Activated CD4-positive, CD25-positive, alpha-beta regulatory T cell (primary cell): ENCODE results near the gene CCDC7.
"Not testable (repeated sequence)": the region's sequence is repeated elsewhere in the genome, so short reads cannot be mapped to it uniquely, and the experiment has no call there.

Experiments
- DNase-seq, 4 experiments: peaks; one replicate each; lab custom pipeline; 2025; lab: John Stamatoyannopoulos, UW

CCDC7 gene

GRCh38 chr10:32445740-32446535, at the start of gene CCDC7:
TSS of gene CCDC7 (plus strand) at chr10:32446140. CDS start at chr10:32451643, 5,503 bp downstream.
- peak; percentile 60 to 86 (median 72) for DNase-seq

GRCh38 chr10:32397163-32397562, 48.8 kb upstream of the CCDC7 start:
- not testable (repeated sequence) for DNase-seq

GRCh38 chr10:32399720-32400119, 46.2 kb upstream of the CCDC7 start:
- DNase-seq: not testable (repeated sequence)

GRCh38 chr10:32400961-32401360, 45.0 kb upstream of the CCDC7 start:
- no peak for DNase-seq

- no peak for DNase-seq
Observed at GRCh38 chr10:32402499-32402898, 43.4 kb upstream of the CCDC7 start.

GRCh38 chr10:32403091-32403490, 42.8 kb upstream of the CCDC7 start:
- no peak for DNase-seq

GRCh38 chr10:32408690-32409089, 37.2 kb upstream of the CCDC7 start:
- no peak for DNase-seq

GRCh38 chr10:32409741-32410140, 36.2 kb upstream of the CCDC7 start:
- DNase-seq: no peak

- no peak for DNase-seq
Observed at GRCh38 chr10:32410569-32410968, 35.4 kb upstream of the CCDC7 start.

- no peak for DNase-seq
Observed at GRCh38 chr10:32411797-32412498, 34.0 kb upstream of the CCDC7 start.

GRCh38 chr10:32412499-32412853, 33.5 kb upstream of the CCDC7 start:
- no peak for DNase-seq

- DNase-seq: no peak
Observed at GRCh38 chr10:32413513-32413912, 32.4 kb upstream of the CCDC7 start.

GRCh38 chr10:32415361-32415760, 30.6 kb upstream of the CCDC7 start:
- DNase-seq: no peak

GRCh38 chr10:32417911-32418547, 27.9 kb upstream of the CCDC7 start:
- no peak for DNase-seq

GRCh38 chr10:32418572-32418971, 27.4 kb upstream of the CCDC7 start:
- DNase-seq: no peak

GRCh38 chr10:32419615-32420014, 26.3 kb upstream of the CCDC7 start:
- DNase-seq: no peak

GRCh38 chr10:32426186-32426585, 19.8 kb upstream of the CCDC7 start:
- no peak for DNase-seq

- DNase-seq: no peak
Observed at GRCh38 chr10:32433542-32433941, 12.4 kb upstream of the CCDC7 start.

- no peak for DNase-seq
Observed at GRCh38 chr10:32436215-32436614, 9.7 kb upstream of the CCDC7 start.

GRCh38 chr10:32437334-32437733, 8.6 kb upstream of the CCDC7 start:
- DNase-seq: no peak

GRCh38 chr10:32445036-32445435, 904 bp upstream of the CCDC7 start:
- no peak for DNase-seq

- DNase-seq: no peak
Observed at GRCh38 chr10:32446536-32447406, 831 bp downstream of the CCDC7 start.
